ENCODE data around the gene PAPOLB.
A peak's percentile ranks its signal among the peaks of the same experiment; 100 is the strongest.

Gene PAPOLB

GRCh38 chr7:4840079-4840501, 21.7 kb downstream of the PAPOLB start:
- ATAC-seq, result no peak

- ATAC-seq, result no peak
These were observed 23.1 kb downstream of the PAPOLB start for GRCh38 chr7:4838626-4839334.

DNA sequence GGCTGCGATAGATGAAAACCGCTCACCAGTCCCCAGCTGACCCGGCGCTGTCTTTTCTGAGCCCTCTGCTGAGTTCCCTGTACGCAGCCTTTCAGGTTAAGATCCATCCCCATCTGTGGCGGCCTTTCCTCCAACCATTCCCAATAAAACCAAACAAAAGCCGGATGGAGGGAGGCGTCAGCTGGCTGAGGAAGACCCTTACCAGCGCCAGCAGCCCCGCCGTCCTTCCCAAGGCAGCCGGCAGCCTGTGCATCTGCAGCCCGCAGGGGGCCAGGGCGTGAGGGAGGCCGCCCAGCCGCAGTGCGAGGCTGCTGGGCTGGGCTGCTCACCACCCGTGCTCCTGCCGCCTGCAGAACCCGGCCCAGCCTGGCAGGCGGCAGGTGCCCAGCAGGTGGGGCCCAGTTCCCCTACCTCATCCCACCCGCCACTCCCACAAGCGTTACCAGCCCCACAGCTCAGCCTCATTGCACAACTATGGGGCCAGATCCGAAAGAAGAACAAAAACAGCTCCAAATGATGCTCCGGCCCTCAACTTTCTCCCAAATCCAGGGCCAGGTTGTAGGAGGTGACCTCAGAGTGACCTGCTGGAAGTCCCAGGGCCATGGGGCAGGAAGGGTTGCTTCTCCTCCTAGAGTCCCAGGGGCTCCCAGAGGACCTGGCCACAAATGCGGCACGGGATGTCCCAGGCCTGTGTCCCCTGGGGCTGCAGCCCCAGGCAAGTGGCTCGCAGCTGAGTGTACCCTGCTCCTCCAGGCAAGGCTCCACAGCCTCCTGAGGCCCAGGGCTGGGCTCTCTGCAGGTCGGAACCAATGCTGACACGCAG, 23.8 kb downstream of the PAPOLB start:
- ATAC-seq, result no peak

DNA sequence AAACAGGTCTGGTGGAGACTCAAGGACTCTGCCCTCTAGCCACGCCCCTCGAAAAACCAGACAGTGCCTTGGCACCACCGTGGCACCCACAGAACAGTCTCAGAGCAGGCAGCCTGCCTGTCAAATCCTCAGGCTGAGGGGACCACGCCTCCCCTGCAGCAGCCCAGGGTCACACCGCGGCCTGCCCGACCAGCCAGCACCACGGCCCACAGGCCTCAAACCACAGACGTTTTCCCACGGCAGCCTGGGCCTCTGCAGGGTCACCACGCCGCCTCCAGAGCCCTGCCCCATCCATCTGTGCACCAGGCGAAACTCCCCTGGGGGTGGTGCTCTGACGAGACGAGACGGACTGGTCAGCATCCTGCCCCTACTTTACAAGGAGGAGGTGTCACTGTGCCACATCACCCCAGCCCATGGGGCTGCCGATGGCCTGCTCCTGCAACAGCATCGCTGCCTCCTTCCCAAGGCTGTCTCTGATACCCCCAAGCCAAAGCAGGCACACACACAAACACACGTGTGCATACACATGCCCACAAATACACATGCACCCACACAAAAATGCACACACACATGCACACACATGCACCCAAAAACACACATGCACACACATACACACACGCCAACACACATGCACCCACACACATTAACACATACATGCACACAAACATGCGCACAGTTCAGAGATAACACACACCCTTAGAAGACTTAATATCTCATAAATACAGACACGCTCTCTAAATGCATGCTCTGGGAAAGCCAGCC, 24.6 kb downstream of the PAPOLB start:
- no peak for ATAC-seq

- ATAC-seq, result no peak
These were observed 25.6 kb downstream of the PAPOLB start for GRCh38 chr7:4836206-4836661.

DNA sequence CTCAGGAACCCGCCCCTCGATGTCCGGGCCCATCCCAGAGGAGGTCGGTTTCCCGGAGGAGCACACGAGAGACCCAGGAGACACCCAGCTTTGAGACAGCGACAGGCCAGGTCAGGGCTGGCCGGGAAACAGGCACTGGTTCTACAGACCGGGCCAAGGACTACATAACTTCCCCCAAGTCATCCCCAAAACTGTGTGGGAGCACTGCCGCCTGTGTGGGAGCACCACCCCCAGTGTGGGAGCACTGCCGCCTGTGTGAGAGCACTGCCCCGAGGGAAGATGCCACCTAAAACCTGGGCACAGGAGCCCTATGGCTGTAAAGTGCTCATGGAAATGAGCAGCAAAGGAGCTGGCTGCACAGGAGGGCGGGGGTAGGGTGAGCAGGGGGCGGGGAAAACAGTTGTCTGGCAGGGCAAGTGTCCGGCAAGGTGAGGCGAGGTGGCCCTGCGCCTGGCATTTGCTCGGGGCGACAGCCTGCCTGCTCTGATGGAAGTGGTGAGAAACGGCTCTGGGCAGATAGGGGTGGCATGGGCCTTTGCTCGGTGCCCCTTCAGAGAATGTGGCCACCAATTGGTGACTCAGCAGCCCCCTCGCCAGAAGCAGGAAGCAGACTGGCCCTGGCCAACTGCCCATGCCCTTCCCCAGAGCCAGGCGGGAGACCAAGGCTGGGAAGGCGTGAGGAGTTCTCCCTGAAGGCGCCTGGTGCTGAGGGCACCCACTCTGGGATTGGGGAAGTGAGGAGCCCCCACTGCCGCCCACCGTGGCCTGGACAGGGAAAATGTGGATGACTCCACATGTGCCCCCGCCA, 26.2 kb downstream of the PAPOLB start:
- no peak for ATAC-seq

- no peak for ATAC-seq
These were observed 27.0 kb downstream of the PAPOLB start for GRCh38 chr7:4834601-4835397.

DNA sequence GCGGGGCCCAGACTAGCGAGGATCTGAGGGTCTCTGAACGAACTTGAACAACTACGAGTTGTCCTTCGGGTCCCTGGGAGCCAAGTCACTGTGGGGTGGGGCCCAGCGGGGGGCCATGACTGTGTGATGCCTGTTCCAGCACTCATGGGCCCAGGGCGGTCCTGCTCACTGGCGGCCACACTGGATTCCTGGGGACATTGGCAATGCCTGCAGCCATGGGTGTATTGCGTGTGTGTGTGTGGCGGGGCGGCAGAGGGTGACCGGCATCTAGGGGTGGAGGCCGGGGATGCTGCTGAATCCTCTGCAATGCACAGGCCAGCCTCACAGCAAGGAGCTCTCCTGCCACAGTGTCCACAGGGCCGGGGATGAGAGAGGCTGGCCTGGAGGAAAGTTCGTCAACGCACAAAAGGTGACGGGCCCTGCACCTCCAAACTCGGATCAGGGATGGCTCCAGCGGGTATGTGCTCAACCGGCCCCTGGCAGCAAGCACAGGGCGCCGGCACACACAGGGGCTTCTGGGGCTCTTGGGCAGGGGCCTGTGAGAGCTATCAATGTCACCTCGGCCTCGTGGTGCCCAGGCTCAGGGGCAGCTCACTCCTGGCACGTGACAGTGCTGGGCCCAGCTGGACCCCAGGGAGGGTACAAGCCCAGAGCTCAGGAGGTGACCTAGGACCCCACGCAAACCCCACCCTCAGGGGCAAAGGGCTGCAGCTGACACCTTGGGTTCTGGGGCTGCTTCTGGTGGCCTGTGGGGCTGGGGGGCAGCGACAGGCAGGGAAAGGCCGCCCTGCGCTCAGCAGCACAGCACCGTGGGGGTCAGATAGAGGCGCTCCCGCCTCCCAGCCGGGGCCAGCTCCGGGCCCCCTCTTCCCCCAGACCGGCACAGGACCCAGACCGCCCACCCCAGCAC, 27.9 kb downstream of the PAPOLB start:
- no peak for ATAC-seq

GRCh38 chr7:4833176-4833575, 28.7 kb downstream of the PAPOLB start:
- ATAC-seq, result no peak

DNA sequence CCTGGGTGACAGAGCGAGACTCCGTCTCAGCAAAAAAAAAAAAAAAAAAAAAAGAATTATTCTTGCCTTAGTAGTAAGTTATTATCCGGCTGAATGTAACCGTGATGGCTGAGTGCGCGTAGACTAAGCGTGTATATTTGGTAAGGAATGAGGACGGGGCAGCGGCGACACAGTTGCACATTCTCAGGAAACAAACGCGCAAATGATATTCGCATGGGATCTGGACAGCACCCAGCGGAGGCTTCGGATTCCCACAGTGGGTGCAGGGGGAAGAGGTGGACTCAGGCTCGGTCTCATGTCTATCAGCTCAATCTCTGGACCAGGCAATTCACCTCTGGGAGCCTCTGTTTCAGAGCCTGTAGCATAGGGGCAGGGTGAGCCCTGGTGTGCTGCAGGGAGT, 29.1 kb downstream of the PAPOLB start:
- no peak for ATAC-seq

GRCh38 chr7:4831723-4832495, 29.9 kb downstream of the PAPOLB start:
- no peak for ATAC-seq

DNA sequence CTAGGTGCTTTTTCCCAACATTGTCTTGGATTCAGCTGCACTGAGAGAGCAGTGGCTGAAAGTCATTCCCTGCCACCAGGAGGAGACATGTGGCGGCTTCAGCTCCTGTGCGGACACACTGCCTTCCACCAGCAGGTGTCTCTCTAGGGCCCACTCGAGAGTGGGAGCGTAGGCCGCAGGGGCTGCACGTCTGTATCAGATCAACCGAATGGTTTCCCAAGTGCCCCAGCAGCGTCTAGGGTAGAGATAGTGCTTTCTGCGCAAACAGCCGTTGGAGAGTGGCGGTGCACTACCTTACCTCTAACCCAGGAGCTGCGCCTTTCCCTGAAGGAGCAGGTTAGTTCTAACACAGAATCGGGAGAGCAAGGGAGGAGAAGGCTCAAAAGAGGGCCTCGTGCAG, 31.7 kb downstream of the PAPOLB start:
- ATAC-seq, result peak; percentile 41 to 58

DNA sequence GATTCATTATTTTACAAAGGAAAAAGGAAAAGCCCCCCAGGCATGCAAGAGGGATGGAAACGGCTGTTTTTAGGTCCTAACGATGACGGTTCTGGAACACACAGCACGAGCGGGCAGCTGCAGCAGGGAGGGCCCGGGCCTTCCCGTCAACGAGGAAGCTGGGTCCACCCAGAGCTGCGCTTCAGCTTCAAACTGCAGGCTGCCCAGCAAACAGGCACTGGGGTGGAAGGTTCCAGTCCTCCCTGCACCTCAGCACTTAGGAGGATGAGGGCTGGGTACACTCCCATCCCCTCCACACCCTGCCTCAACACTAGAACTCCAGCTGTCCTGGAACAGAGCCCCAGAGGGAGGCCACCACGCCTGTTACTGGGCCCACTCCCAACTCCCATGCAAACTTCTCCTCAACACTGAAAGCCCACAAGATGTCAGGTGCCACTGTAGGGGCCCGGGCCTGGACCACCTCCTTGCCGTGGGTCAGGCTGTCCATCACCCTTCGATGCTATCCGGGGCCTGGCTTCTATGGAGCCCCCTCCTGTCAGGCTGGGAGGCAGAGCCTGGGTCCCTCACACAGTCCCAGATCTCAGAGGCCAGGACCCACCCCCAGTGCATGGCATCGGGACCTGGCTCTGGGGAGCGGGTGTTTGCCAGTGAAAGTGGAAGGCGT, 33.0 kb downstream of the PAPOLB start:
- ATAC-seq, result no peak

DNA sequence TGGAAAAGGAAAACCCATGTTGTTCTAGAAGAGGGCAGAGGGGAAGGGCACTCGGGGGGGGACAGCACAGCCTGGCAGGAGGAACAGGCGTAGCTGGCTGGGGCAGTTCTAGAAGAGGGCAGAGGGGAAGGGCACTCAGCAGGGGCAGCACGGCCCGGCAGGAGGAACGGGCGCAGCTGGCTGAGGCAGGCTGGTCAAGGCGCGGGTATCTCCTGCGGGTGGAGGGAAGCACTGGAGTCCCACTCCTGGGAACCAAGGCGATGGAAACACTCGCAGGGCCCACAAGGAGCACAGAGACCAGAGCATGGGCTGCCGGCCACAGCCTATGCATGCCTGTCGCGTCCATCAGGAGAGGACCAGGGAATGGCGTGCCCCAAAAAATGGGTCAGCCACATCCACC, 36.7 kb downstream of the PAPOLB start:
- no peak for ATAC-seq

GRCh38 chr7:4824120-4824775, 37.6 kb downstream of the PAPOLB start:
- ATAC-seq, result no peak

DNA sequence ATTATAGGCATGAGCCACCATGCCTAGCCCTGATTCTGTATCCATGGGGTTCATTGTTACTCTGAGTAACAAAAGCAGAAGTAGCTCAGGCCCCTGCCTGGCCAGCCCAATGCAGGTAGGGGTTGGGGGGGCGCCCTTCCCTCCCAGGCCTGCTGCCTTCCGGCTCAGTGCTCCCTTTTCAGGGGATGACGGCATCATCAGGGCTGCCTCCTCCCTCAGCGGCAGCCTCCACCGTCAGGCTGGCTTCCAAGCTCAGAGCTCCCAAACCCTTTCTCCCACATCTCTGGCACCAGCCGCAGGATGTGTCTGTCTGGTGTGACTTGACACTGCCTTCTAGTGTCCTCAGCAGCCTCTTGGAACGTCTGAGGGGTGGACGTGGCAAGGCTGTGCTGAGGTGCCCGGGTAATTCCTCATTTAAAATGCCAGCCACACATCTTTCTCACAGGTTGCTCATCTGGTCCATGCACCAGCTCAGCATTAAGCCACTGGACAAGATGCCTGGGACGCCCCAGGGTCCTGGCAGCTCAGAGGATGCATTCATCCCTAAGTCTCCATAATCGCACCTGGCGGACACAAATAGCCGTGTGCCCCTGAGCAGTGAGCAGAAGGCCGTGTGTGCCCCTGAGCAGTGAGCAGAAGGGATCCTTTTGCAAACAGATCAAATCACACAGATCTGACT, 38.2 kb downstream of the PAPOLB start:
- no peak for ATAC-seq

GRCh38 chr7:4822677-4823076, 39.2 kb downstream of the PAPOLB start:
- no peak for ATAC-seq

DNA sequence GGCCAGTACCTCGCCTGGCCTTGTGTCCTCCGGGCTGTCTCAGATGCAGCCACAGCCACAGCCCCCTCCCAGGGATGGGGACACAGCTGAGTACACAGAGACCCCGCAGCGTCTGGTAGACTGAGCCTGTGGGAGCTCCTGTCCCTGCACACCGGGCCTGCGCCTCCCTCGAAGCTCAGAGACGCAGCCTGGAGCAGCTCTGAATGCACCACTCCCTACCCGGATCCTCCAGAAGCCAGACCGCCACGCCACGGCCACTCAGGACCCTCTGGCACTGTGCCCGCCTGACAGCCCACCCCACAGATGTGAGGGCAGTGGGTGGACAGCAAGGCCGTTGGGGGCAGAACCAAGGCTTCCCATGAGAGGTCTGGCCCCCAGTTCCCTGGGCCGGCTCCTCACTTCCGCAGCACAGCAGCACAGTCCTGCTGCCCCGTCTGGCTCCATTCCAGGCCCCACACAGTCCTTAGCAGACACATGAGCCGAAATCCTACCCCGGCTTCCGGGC, 40.8 kb downstream of the PAPOLB start:
- ATAC-seq, result no peak

Measured in activated CD4-positive, CD25-positive, alpha-beta regulatory T cell treated with anti-CD3 and anti-CD28 coated beads, Interleukin-2, amount 50 U/mL, for 24 hours (primary cell).